HG02763 (cell line): ENCODE data around the gene FILIP1L.
"Not testable (repeated sequence)": the region's sequence is repeated elsewhere in the genome, so short reads cannot be mapped to it uniquely, and the experiment has no call there.

Experiments used
- ATAC-seq: cut with Tn5 transposase; IDR thresholded peaks from one replicate; pipeline ENCODE4 v1.9.1; 2021; ENCODE audit warnings: mild to moderate bottlenecking, moderate library complexity; ENCODE audit not compliant: unreplicated experiment

The FILIP1L gene

DNA sequence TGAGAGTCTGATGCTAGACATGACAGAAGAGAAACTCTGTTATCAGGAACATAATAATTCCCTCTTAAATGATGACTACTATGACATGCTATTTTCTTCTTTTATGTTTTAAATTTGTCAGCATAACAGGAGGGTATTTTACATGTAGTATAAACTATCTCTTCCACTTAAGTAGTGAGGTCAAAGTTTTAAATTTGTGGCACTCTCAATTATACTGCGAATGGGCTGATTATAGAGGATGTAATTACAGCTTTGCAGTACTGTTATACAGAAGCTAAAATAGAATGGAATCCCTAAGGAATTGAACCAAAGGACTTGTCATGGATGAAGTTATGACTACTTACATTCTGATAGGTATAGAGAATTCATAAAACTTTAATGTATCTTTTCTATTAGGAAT lies 262.3 kb downstream of the FILIP1L start:
- ATAC-seq, result no peak

- ATAC-seq, result no peak
Observed at GRCh38 chr3:99850608-99851007, 263.7 kb downstream of the FILIP1L start.

DNA sequence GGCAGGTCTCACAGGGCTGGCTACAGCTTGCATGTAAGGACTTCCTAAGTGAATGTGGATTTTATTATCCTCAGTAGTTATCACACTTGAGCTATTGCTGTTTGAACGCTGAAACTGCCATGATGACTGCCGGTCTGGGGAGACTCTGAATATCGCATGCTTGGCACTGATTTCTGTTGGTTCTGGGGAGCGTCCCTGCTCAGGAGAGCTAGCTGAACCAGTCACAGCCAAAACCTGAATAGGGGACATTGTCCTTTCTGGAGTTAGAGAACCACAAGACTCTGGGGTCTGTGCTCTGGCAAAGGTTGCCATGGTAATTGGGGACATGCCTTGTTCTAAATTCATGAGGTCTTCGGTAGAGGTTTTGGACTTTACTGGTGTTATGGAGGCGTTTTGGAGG lies 265.9 kb downstream of the FILIP1L start:
- no peak for ATAC-seq

DNA sequence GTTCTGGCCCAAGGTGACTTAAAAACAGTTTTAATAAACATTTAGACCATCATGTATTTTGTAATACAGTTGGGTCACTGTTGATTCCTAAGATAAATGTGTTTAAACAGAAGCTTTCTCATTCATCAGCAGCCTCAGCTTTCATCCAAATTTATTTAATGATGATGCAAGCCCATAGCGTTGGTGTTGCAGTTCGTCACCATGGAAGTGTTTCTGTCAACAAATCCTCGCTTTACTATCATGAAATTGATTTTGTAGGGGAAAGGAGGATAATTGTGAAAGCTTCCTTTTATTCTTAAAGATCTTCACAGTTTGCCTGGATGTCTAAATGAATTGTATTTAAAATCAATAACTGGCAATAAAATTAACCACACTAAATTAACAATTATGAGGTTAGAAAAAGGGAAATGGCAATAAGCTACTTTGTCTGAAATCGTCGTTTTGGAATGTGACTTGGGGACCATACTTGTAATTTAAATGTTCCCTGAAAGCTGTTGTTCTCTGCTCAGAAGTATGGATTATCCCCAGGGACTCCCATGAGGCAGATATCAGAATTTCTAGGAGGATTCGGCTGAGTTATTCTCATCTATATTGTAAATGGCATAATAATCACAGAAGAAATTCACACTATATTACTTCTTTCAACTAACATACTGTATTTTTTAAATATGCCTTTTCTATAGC lies 267.7 kb downstream of the FILIP1L start:
- no peak for ATAC-seq

DNA sequence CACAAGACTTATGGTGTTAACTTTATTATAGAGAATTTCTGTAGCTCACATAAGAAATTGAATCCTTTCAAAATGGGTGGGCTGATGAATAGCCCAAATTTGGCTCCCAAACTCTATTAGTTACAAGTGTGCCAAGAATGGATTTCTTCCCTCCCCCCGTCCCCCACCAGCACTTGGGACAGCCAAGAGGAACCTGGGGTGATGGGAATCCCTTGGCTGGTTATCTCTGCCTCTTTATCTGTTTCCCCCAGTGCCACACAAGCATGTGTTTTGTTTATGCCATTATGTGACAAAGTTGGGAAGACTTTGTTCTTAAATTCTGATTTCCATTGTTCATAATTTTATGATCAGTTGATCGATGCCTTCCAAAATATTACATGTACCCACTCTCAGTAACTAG lies 268.3 kb downstream of the FILIP1L start:
- ATAC-seq, result no peak

- ATAC-seq, result no peak
Observed at GRCh38 chr3:99845331-99845730, 269.0 kb downstream of the FILIP1L start.

DNA sequence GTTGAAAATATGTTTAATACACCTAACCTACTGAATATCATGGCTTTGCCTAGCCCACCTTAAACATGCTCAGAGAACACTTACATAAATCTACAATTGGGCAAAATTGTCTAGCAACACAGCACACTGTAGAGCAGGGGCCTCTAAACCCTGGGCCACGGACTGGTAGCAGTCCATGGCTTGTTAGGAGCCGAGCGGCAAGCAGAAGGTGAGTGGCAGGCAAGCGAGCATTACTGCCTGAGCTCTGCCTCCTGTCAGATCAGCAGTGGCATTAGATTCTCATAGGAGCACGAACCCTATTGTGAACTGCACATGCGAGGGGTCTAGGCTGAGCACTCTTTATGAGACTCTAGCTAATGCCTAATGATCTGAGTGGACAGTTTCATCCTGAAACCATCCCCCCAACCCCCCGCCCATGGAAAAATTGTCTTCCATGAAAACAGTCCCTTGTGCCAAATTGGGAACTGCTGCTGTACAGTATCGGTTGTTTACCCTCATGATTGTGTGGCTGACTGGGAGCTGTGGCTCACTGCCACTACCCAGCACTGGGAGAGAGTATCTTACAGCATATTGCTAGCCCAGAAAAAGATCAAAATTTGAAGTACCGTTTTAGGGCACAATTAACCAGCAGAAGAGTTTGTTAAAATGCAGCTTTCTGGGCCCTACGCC lies 270.6 kb downstream of the FILIP1L start:
- ATAC-seq, result no peak

GRCh38 chr3:99842826-99843589 lies 271.3 kb downstream of the FILIP1L start:
- no peak for ATAC-seq

DNA sequence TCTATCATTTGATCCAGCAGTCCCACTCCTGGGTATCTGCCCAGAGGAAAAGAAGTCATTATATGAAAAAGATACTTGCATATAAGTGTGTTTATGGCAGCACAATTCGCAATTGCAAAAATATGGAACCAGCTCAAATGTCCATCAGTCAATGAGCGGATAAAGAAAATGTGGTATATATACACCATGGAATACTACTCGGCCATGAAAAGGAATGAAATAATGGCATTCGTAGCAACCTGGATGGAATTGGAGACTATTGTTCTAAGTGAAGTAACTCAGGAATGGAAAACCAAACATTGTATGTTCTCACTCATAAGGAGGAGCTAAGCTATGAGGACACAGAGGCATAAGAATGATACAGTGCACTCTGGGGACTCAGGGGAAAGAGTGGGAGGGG lies 272.4 kb downstream of the FILIP1L start:
- not testable (repeated sequence) for ATAC-seq

DNA sequence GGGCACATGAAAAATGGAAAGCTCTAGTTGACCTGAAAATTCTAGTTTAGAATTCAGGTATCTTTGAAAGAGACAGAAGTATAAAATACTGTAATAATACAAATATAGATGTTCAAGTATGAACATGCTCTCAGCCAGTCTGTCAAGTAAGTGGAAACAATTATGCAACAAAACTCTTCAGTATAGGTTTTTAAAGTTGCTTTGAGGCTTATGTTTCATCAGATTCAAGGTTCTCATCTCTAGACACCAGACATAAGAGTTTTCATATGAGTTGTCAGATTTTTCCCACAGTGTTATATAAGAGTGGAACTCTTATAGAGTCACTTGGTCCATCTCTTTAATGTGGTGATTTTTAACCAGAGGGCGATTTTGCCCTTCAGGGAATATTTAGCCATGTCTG lies 274.7 kb downstream of the FILIP1L start:
- ATAC-seq, result no peak

DNA sequence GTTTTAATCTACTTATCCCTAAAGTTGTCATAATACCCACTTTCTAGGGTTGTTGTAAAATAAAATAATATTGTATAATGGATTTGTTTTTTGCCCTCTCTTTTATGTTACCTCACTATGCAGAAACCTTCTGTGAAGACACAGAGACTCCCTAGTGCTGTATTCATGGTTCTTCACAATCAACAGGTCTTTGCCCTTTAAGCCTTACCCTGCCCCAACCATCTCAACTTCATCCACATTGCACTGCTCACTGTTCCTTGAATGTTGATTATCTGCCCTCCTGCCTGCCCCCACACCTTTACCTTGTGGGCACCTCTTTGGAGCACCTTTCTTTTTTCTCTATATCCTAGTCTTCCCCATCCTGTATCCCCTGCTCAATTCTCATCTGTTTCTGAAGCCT lies 275.5 kb downstream of the FILIP1L start:
- ATAC-seq, result no peak

- no peak for ATAC-seq
Observed at GRCh38 chr3:99837715-99838114, 276.6 kb downstream of the FILIP1L start.

- no peak for ATAC-seq
Observed at GRCh38 chr3:99836681-99837080, 277.6 kb downstream of the FILIP1L start.

- ATAC-seq, result no peak
Observed at GRCh38 chr3:99834211-99834957, 279.9 kb downstream of the FILIP1L start.

DNA sequence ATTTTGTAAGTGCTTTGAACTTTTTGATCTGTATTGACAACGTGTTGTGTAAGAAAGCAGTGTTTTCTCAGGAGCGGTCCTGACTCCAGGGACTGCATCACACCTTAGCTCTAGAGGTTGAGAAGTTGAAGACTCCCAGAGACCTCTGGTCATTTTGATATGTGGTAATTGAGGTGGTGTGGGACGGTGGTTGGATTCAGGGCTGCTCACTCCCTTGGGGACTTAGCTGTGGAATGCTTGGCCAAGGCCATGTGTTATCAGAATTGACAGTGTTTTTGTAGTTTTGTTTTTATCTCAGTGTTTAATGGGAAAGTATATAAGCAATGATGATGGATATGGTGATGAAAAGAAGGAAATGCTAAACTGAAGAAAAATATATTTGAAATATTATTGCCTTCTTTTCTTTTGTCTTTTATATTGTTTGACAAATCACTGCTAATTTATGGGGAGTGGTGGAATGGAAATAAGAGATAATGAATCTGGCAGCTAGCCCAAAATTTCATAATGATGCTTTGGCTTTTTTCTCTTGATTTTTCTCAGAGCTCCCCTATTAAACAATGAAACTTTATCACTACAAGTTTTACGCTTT lies 280.6 kb downstream of the FILIP1L start:
- ATAC-seq, result no peak

DNA sequence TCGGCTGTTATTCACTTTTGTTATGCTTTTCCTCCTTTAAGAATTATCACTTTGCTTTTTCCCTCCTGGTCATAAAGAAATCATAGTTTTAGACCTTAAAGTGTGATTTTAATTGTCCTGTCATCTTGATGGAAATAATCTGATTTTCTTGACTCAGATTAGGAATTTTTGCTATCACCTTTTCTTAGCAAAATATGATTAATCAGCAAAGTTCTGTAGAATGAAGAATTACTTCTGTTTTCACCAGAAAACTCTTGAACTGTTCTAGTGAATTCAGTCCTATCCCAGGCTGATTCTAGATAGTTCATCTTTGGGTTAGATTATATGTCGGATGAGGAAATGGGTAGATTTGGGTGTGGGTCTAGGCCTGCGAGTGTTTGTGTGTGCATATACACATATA lies 284.5 kb downstream of the FILIP1L start:
- ATAC-seq, result no peak

- ATAC-seq, result no peak
Observed at GRCh38 chr3:99825004-99825640, 289.2 kb downstream of the FILIP1L start.

GRCh38 chr3:99823723-99824711 lies 290.3 kb downstream of the FILIP1L start:
- ATAC-seq, result no peak

DNA sequence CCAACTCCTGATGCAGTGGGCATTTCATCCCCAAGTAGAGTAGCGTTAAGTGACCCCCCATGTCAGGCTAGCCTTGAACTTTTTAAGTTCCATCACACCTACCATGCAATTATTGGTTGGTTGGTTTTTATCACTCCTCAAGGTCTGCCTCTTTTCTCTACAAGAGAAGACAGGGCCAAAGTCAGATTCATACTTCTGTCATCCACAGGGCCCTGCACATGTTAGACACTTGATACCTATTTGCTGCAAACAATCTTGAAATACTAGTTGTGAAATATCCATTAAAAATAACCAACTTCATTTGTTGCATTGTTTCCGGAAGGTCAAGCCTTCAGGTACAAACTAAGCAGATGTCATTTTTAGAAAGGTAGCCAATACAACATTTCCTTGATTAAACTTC lies 295.5 kb downstream of the FILIP1L start:
- no peak for ATAC-seq
